IMR-90 (cell line): ENCODE measurements around the gene CES3. TPM values are rescaled to one million over a fixed set of nuclear protein-coding genes. Genes with fewer than 3 reads are reported as not detected.
A peak's percentile ranks its signal among the peaks of the same experiment; 100 is the strongest.

Experiments
- ATAC-seq: fragments of 200-7000 bp; cut with Tn5 transposase; 2 replicates; pipeline ENCODE4 v1.9.1; 2020; ENCODE audit warnings: low read depth, mild to moderate bottlenecking, moderate library complexity
- BruUV-seq: library from RNA; stranded (reverse); fragments of 400-500 nt; replicated peaks from 2 replicates; lab custom pipeline; 2021; lab: Mats Ljungman, UMichigan
- CTCF ChIA-PET: fragments of 300-600 bp; formaldehyde crosslinking; extraction: SDS; loops from one replicate; lab custom pipeline; 2021; ENCODE audit warnings: antibody characterized with exemption; lab: Yijun Ruan, JAX
- POLR2A ChIA-PET: fragments of 300-600 bp; sonication (Branson Sonifier 250); formaldehyde crosslinking; loops from one replicate; lab custom pipeline; 2022; ENCODE audit warnings: antibody characterized with exemption; ENCODE audit not compliant: unreplicated experiment; lab: Charles Lee
- DNase-seq: peaks from one replicate; pipeline ENCODE4 v3.0.0; 2013
- H2AFZ ChIP-seq: replicated peaks from 2 replicates; pipeline ENCODE3; 2013; ENCODE audit warnings: low read length, mild to moderate bottlenecking; ENCODE audit not compliant: poor library complexity
- H2AK5ac ChIP-seq: 2 replicates; pipeline ENCODE4 v1.6.1; 2013; ENCODE audit warnings: low read depth, low read length, inconsistent platforms
- H2AK9ac ChIP-seq: replicated peaks from 2 replicates; pipeline ENCODE3; 2013; ENCODE audit warnings: mild to moderate bottlenecking, low read depth, low read length, moderate library complexity; ENCODE audit not compliant: poor library complexity
- H2BK120ac ChIP-seq: 2 replicates; pipeline ENCODE4 v1.6.1; 2013; ENCODE audit warnings: low read depth, low read length, inconsistent platforms
- H2BK15ac ChIP-seq: 3 replicates; pipeline ENCODE4 v1.6.1; 2013; ENCODE audit warnings: low read depth, low read length, inconsistent platforms
- H2BK20ac ChIP-seq: 2 replicates; pipeline ENCODE4 v1.6.1; 2013; ENCODE audit warnings: low read depth, mild to moderate bottlenecking, inconsistent platforms, low read length, moderate library complexity
- H2BK5ac ChIP-seq: 2 replicates; pipeline ENCODE4 v1.6.1; 2013; ENCODE audit warnings: mild to moderate bottlenecking, low read depth, low read length, inconsistent platforms; ENCODE audit not compliant: poor library complexity, severe bottlenecking
- H3K14ac ChIP-seq: replicated peaks from 2 replicates; pipeline ENCODE4 v1.6.1; 2013; ENCODE audit warnings: low read depth, low read length, inconsistent platforms
- H3K18ac ChIP-seq: 2 replicates; pipeline ENCODE4 v1.6.1; 2013; ENCODE audit warnings: low read depth, low read length, control low read depth
- H3K23ac ChIP-seq: 2 replicates; pipeline ENCODE4 v1.6.1; 2013; ENCODE audit warnings: low read depth, low read length, inconsistent platforms
- H3K27ac ChIP-seq: 2 replicates; pipeline ENCODE4 v1.5.1; 2013; ENCODE audit warnings: mild to moderate bottlenecking, control low read depth, low read length; ENCODE audit not compliant: insufficient read depth
- H3K27me3 ChIP-seq: 2 replicates; pipeline ENCODE4 v1.6.1; 2013; ENCODE audit warnings: low read length; ENCODE audit not compliant: control insufficient read depth, insufficient read depth
- H3K36me3 ChIP-seq: 2 replicates; pipeline ENCODE4 v1.6.1; 2013; ENCODE audit warnings: low read length, mixed read lengths; ENCODE audit not compliant: control insufficient read depth, insufficient read depth
- H3K4ac ChIP-seq: 2 replicates; pipeline ENCODE4 v1.6.1; 2013; ENCODE audit warnings: low read depth, low read length, inconsistent platforms
- H3K4me1 ChIP-seq: 2 replicates; pipeline ENCODE4 v1.6.1; 2013; ENCODE audit warnings: low read length, mixed read lengths; ENCODE audit not compliant: control insufficient read depth, insufficient read depth
- H3K4me2 ChIP-seq: 2 replicates; pipeline ENCODE4 v1.6.1; 2013; ENCODE audit warnings: low read depth, mild to moderate bottlenecking, control low read depth, low read length, moderate library complexity
- H3K4me3 ChIP-seq: 2 replicates; pipeline ENCODE4 v1.5.1; 2013; ENCODE audit warnings: low read depth, mild to moderate bottlenecking, control low read depth, low read length, moderate library complexity; ENCODE audit not compliant: insufficient read depth
- H3K56ac ChIP-seq: 2 replicates; pipeline ENCODE4 v1.6.1; 2013; ENCODE audit warnings: low read length, inconsistent platforms; ENCODE audit not compliant: insufficient read depth; ENCODE audit errors: extremely low read depth
- H3K79me1 ChIP-seq, 2 experiments: 2 replicates each; pipeline ENCODE4 v1.6.1; 2013; ENCODE audit warnings: low read length in 2 of 2, inconsistent platforms in 1 of 2, low read depth in 1 of 2
- H3K9ac ChIP-seq: 2 replicates; pipeline ENCODE4 v1.6.1; 2013; ENCODE audit warnings: low read depth, low read length, control low read depth
- H3K9me1 ChIP-seq: 2 replicates; pipeline ENCODE4 v1.6.1; 2013; ENCODE audit warnings: low read length, inconsistent platforms; ENCODE audit not compliant: insufficient read depth
- H3K9me3 ChIP-seq: 2 replicates; pipeline ENCODE4 v1.6.1; 2013; ENCODE audit warnings: low read length; ENCODE audit not compliant: control insufficient read depth, insufficient read depth
- H4K20me1 ChIP-seq: 2 replicates; pipeline ENCODE4 v1.6.1; 2013; ENCODE audit warnings: low read length, inconsistent platforms; ENCODE audit not compliant: insufficient read depth
- H4K5ac ChIP-seq: 2 replicates; pipeline ENCODE4 v1.6.1; 2013; ENCODE audit warnings: mild to moderate bottlenecking, low read depth, low read length, control low read depth
- H4K8ac ChIP-seq, 2 experiments: 2 replicates each; pipeline ENCODE4 v1.6.1; 2013; ENCODE audit warnings: low read depth in 2 of 2, low read length in 2 of 2, control low read depth in 1 of 2, inconsistent platforms in 1 of 2
- H4K91ac ChIP-seq: 2 replicates; pipeline ENCODE4 v1.6.1; 2013; ENCODE audit warnings: low read depth, low read length, inconsistent platforms; ENCODE audit not compliant: insufficient read depth
- CEBPB ChIP-seq: IDR thresholded peaks from 2 replicates; pipeline ENCODE4 v1.6.1; 2012; ENCODE audit warnings: low read depth, low read length, improper control_type of control experiment
- CHD1 ChIP-seq: IDR thresholded peaks from 2 replicates; pipeline ENCODE4 v1.6.1; 2012; ENCODE audit warnings: low read depth, low read length, improper control_type of control experiment
- CTCF ChIP-seq: conservative IDR thresholded peaks from 2 replicates; pipeline ENCODE4 v1.5.1; 2012; ENCODE audit warnings: mild to moderate bottlenecking, low read depth, low read length, improper control_type of control experiment
- FOS ChIP-seq: fragments of 150-350 bp; IDR thresholded peaks from 2 replicates; pipeline ENCODE4 v1.6.1; 2016; ENCODE audit warnings: low read depth, low read length
- MAFK ChIP-seq: IDR thresholded peaks from 2 replicates; pipeline ENCODE4 v1.6.1; 2012; ENCODE audit warnings: low read depth, low read length, improper control_type of control experiment
- MAZ ChIP-seq: IDR thresholded peaks from 2 replicates; pipeline ENCODE4 v1.6.1; 2012; ENCODE audit warnings: low read depth, mild to moderate bottlenecking, low read length, improper control_type of control experiment, moderate library complexity, borderline replicate concordance
- MXI1 ChIP-seq: IDR thresholded peaks from 2 replicates; pipeline ENCODE4 v1.6.1; 2012; ENCODE audit warnings: low read depth, mild to moderate bottlenecking, low read length, moderate library complexity, borderline replicate concordance
- NFE2L2 ChIP-seq: fragments of 150-350 bp; IDR thresholded peaks from 2 replicates; pipeline ENCODE4 v1.6.1; 2016; ENCODE audit warnings: low read depth, mild to moderate bottlenecking, low read length
- POLR2A ChIP-seq: IDR thresholded peaks from 2 replicates; pipeline ENCODE4 v1.6.1; 2012; ENCODE audit warnings: mild to moderate bottlenecking, low read depth, low read length
- RAD21 ChIP-seq: IDR thresholded peaks from 2 replicates; pipeline ENCODE4 v1.6.1; 2012; ENCODE audit warnings: low read length, improper control_type of control experiment
- RCOR1 ChIP-seq: IDR thresholded peaks from 2 replicates; pipeline ENCODE4 v1.6.1; 2012; ENCODE audit warnings: mild to moderate bottlenecking, low read length, improper control_type of control experiment; ENCODE audit not compliant: insufficient replicate concordance
- RFX5 ChIP-seq: IDR thresholded peaks from 2 replicates; pipeline ENCODE4 v1.8.0; 2012; ENCODE audit warnings: low read depth, mild to moderate bottlenecking, low read length, moderate library complexity
- SMC3 ChIP-seq: fragments of 150-350 bp; IDR thresholded peaks from 2 replicates; pipeline ENCODE4 v1.6.1; 2016; ENCODE audit warnings: low read depth, mild to moderate bottlenecking, antibody characterized with exemption, low read length, moderate library complexity
- WGBS, 2 experiments: methylation state at CpG; one replicate each; pipeline versions ENCODE4 v1.1.5 to v1.1.7; 2013; ENCODE audit warnings: missing lambda C conversion rate in 2 of 2; ENCODE audit not compliant: insufficient read length in 1 of 2; ENCODE audit errors: extremely low coverage in 2 of 2; 5-methylcytosine and 5-hydroxymethylcytosine counted together
- dilution Hi-C: fragments of 300-500 bp; cut with HindIII; formaldehyde crosslinking; loops from one replicate; pipeline ENCODE4 v1.14.3; 2018; ENCODE audit warnings: low sequenced_read_pairs; ENCODE audit not compliant: unreplicated experiment
- in situ Hi-C: fragments of 300-500 bp; cut with MboI; formaldehyde crosslinking; loops from 3 replicates; pipeline ENCODE4 v1.14.3; 2019; ENCODE audit warnings: low sequenced_read_pairs, inconsistent platforms, mixed read lengths
- intact Hi-C: fragments of 100-400 bp; cut with micrococcal nuclease; formaldehyde crosslinking; loops from 2 replicates; pipeline ENCODE4 v1.10.0; 2022
- polyA plus RNA-seq, 3 experiments: library from polyadenylated mRNA; depleted of rRNA; stranded (reverse); fragments of >200 nt; gene quantifications; 2 replicates each; pipeline ENCODE4 v1.2.3, GENCODE V29; 2012; ENCODE audit warnings: low replicate concordance in 1 of 3
- total RNA-seq: library from RNA; depleted of rRNA; stranded (reverse); fragments of >200 nt; gene quantifications from 2 replicates; pipeline ENCODE4 v1.2.3, GENCODE V29; 2012
- TF ChIP-seq, protein P1 (sequence below): fragments of 150-350 bp; IDR thresholded peaks from 2 replicates; pipeline ENCODE4 v1.6.1; 2016; ENCODE audit warnings: low read depth, mild to moderate bottlenecking, low read length, moderate library complexity, borderline replicate concordance
- TF ChIP-seq, protein P2 (sequence below): fragments of 150-350 bp; IDR thresholded peaks from 2 replicates; pipeline ENCODE4 v1.6.1; 2017; ENCODE audit warnings: mild to moderate bottlenecking, antibody characterized with exemption, low read length, low read depth

CES3 gene
- total and polyA plus RNA-seq, 2 of the 4 experiments (the other 2 are of a cell fraction): 0.03 TPM; not detected in 1

- no peak for TF ChIP-seq CEBPB
- 0 out of 2 replicates have a peak, but pooled peaks have one; percentile 75 for TF ChIP-seq MXI1
- no peak for TF ChIP-seq CTCF
- no peak for TF ChIP-seq FOS
- no peak for TF ChIP-seq MAZ
- no peak for TF ChIP-seq RCOR1
- TF ChIP-seq SMC3: no peak
- TF ChIP-seq POLR2A: peak; percentile 63
- TF ChIP-seq, protein P1, sequence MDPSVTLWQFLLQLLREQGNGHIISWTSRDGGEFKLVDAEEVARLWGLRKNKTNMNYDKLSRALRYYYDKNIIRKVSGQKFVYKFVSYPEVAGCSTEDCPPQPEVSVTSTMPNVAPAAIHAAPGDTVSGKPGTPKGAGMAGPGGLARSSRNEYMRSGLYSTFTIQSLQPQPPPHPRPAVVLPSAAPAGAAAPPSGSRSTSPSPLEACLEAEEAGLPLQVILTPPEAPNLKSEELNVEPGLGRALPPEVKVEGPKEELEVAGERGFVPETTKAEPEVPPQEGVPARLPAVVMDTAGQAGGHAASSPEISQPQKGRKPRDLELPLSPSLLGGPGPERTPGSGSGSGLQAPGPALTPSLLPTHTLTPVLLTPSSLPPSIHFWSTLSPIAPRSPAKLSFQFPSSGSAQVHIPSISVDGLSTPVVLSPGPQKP: no peak
- TF ChIP-seq RFX5: no peak
- no peak for TF ChIP-seq MAFK
- no peak for TF ChIP-seq CHD1
- no peak for TF ChIP-seq RAD21
- TF ChIP-seq NFE2L2: no peak
- TF ChIP-seq, protein P2, sequence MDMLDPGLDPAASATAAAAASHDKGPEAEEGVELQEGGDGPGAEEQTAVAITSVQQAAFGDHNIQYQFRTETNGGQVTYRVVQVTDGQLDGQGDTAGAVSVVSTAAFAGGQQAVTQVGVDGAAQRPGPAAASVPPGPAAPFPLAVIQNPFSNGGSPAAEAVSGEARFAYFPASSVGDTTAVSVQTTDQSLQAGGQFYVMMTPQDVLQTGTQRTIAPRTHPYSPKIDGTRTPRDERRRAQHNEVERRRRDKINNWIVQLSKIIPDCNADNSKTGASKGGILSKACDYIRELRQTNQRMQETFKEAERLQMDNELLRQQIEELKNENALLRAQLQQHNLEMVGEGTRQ: no peak
- intact Hi-C loops: loop anchor here (2.0 kb wide), 1 partner anchor 41 kb away; no protein-coding TSS in a partner anchor
- no TSS peak for BruUV-seq
- Histone ChIP-seq H3K14ac (peak within 1 kb of the TSS; percentile 100), H3K9ac (peak within 1 kb of the TSS; percentile 99), H3K56ac (peak within 1 kb of the TSS; percentile 93), H4K20me1 (peaks cover 45% of the 10 kb centered on the region), H3K9me1 (peaks cover 26% of the 10 kb centered on the region), H2BK120ac (peak within 1 kb of the TSS; percentile 85), H3K27ac (peak within 1 kb of the TSS; percentile 98), H2BK5ac (peak within 1 kb of the TSS; percentile 98), H2BK20ac (peak within 1 kb of the TSS; percentile 49; the same call in 1 of the 2 replicates), H4K91ac (peak within 1 kb of the TSS; percentile 81), H3K4me3 (peak within 1 kb of the TSS; percentile 98), H3K23ac (peak within 1 kb of the TSS; percentile 98), H3K18ac (peak within 1 kb of the TSS; percentile 90), H3K4me2 (peak within 1 kb of the TSS; percentile 89), H4K5ac (peak within 1 kb of the TSS; percentile 97), H3K36me3 (peaks cover 37% of the 10 kb centered on the region), H4K8ac (peak within 1 kb of the TSS; percentile 91 to 97), H2AK5ac (peak within 1 kb of the TSS; percentile 98), H2AFZ (peak within 1 kb of the TSS; percentile 99), H3K27me3 (no peaks in the 10 kb centered on the region), H2BK15ac (peak within 1 kb of the TSS; percentile 15; the same call in 1 of the 3 replicates), H3K4me1 (peaks cover 9% of the 10 kb centered on the region), H3K9me3 (no peaks in the 10 kb centered on the region), H3K4ac (peak within 1 kb of the TSS; percentile 99), H3K79me1 (peaks cover 25 to 86% of the 10 kb centered on the region in 2 experiments), H2AK9ac (peak within 1 kb of the TSS; percentile 96)
- in situ Hi-C loops: no loop called here
- POLR2A ChIA-PET: no interaction called here
- CTCF ChIA-PET: no interaction called here
- dilution Hi-C loops: no loop called here
- ATAC-seq (peak; percentile 67), DNase-seq (peak; percentile 29)
- 16% methylated on average over 21 of the region's 44 CpGs; no CpG with 5 or more reads in 1 of the 2 experiments for WGBS, 2 experiments
Observed at GRCh38 chr16:66935314-66936011, 25.6 kb upstream of the CES3 start, which contains the start of gene CES2. CES2 (plus strand) TSS chr16:66935516; CDS start chr16:66935636, 120 bp downstream.
